Measurements from ENCODE around the gene SF3B1. TPM values are rescaled to one million over a fixed set of nuclear protein-coding genes. Genes with fewer than 3 reads are reported as not detected.

The SF3B1 gene
- total RNA-seq, 1 donor from 2014 or later = 370 TPM

DNA sequence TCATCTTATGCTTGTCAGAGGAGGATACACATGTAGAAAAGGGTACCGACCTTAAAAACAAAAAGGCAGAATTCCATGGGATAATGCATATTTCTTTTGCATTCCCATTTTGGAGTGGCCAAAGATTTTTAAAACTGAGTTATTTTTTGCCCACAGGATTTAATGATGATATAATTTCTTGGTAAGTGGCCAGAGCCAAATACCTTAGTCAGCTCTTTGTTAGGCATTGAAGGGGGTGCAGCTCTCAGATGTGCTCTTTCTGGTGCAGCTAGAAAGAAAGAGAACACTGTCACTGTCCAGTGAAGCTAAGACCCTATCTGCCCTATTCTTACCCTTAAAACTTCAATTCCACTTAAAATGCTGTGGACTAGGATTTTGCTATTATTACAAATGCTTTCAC is 29.3 kb upstream of the SF3B1 start:
- TF ChIP-seq, protein P1, sequence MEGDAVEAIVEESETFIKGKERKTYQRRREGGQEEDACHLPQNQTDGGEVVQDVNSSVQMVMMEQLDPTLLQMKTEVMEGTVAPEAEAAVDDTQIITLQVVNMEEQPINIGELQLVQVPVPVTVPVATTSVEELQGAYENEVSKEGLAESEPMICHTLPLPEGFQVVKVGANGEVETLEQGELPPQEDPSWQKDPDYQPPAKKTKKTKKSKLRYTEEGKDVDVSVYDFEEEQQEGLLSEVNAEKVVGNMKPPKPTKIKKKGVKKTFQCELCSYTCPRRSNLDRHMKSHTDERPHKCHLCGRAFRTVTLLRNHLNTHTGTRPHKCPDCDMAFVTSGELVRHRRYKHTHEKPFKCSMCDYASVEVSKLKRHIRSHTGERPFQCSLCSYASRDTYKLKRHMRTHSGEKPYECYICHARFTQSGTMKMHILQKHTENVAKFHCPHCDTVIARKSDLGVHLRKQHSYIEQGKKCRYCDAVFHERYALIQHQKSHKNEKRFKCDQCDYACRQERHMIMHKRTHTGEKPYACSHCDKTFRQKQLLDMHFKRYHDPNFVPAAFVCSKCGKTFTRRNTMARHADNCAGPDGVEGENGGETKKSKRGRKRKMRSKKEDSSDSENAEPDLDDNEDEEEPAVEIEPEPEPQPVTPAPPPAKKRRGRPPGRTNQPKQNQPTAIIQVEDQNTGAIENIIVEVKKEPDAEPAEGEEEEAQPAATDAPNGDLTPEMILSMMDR (IDR thresholded peaks at IDR 0.05; ENCODE audit: unreplicated experiment) = no peak
- DNase-seq (ENCODE audit: low spot score, unreplicated experiment) = no peak
- H3K36me3 Mint-ChIP-seq (ENCODE audit: insufficient read depth) = peaks cover 13% of the 10 kb centered on the region
- no peaks in the 10 kb centered on the region for H3K27me3 Mint-ChIP-seq
- peaks cover 1% of the 10 kb centered on the region for H3K4me1 Mint-ChIP-seq (ENCODE audit: low read depth)
- no peak overlapping the region for H3K27ac Mint-ChIP-seq
- no peaks in the 10 kb centered on the region for H3K9me3 Mint-ChIP-seq (ENCODE audit: low read depth)
- H3K4me3 Mint-ChIP-seq (ENCODE audit: low read depth) = no peak overlapping the region

DNA sequence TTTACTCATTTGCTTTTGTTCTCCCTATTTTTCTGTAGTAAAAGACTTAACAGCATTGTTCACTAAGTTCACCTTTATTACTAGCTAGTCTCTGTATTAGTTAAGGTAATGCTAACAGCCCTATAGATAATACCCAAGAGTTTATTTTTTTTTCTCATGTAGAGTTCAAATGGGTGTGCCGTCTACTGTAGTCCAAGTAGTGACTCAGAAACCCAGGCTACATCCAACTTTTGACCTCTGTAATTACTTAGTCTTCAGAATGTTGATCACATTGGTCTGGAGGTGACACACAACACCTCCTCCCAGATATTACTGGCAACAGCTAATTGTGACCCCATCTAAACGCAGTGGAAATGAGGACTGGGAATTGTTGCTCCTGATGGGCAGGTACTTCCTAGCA is 26.2 kb upstream of the SF3B1 start:
- Mint-ChIP-seq H3K9me3 (ENCODE audit: low read depth) (no peaks in the 10 kb centered on the region), H3K4me3 (ENCODE audit: low read depth) (no peak overlapping the region), H3K27me3 (no peaks in the 10 kb centered on the region), H3K4me1 (ENCODE audit: low read depth) (peaks cover 1% of the 10 kb centered on the region), H3K27ac (peak overlapping the region; percentile 57), H3K36me3 (ENCODE audit: insufficient read depth) (peaks cover 7% of the 10 kb centered on the region)
- no peak for DNase-seq (ENCODE audit: low spot score, unreplicated experiment)
- TF ChIP-seq, protein P1 (IDR thresholded peaks at IDR 0.05; ENCODE audit: unreplicated experiment) = no peak

DNA sequence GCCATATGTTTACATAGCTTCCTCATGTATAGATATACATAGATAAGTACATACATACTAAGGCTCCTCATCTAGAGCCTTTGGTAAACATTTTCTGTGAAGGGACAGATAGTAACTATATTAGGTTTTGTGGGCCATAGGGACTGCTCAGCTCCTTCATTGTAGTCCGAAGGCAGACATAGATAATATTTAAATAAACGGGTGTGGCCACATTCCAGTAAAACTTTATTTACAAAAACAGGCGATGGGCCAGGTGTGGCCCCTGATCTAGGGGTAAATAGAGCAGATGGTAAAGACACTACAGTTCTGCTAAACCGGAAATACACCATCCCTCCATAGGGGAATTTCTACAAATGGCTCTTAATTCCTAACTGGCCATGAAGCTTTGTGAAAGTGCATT is 25.8 kb upstream of the SF3B1 start:
- Mint-ChIP-seq H3K4me3 (ENCODE audit: low read depth) (no peak overlapping the region), H3K36me3 (ENCODE audit: insufficient read depth) (peaks cover 6% of the 10 kb centered on the region), H3K27me3 (no peaks in the 10 kb centered on the region), H3K4me1 (ENCODE audit: low read depth) (peaks cover 1% of the 10 kb centered on the region), H3K27ac (peak overlapping the region; percentile 57), H3K9me3 (ENCODE audit: low read depth) (no peaks in the 10 kb centered on the region)
- no peak for DNase-seq (ENCODE audit: low spot score, unreplicated experiment)
- TF ChIP-seq, protein P1 (IDR thresholded peaks at IDR 0.05; ENCODE audit: unreplicated experiment) = no peak

DNA sequence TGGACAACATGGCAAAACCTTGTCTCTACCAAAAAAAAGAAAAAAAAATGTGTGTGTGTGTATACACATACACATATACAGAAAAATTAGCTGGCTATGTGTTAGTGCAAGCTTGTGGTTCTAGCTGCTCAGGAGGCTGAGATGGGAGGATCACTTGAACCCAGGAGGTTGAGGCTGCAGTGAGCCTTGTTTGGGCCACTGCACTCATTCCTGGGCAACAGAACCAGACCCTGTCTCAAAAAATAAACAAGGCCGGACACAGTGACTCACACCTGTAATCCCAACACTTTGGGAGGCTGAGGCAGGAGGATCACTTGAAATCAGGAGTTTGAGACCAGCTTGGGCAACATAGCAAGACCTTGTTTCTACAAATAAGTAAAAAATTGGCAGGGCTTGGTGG is 20.6 kb upstream of the SF3B1 start:
- Mint-ChIP-seq H3K36me3 (ENCODE audit: insufficient read depth) (peaks cover 1% of the 10 kb centered on the region), H3K27ac (no peak overlapping the region), H3K4me1 (ENCODE audit: low read depth) (peaks cover 15% of the 10 kb centered on the region), H3K4me3 (ENCODE audit: low read depth) (peak overlapping the region; percentile 17), H3K27me3 (no peaks in the 10 kb centered on the region), H3K9me3 (ENCODE audit: low read depth) (no peaks in the 10 kb centered on the region)
- DNase-seq (ENCODE audit: low spot score, unreplicated experiment) = no peak
- TF ChIP-seq, protein P1 (IDR thresholded peaks at IDR 0.05; ENCODE audit: unreplicated experiment) = no peak

DNA sequence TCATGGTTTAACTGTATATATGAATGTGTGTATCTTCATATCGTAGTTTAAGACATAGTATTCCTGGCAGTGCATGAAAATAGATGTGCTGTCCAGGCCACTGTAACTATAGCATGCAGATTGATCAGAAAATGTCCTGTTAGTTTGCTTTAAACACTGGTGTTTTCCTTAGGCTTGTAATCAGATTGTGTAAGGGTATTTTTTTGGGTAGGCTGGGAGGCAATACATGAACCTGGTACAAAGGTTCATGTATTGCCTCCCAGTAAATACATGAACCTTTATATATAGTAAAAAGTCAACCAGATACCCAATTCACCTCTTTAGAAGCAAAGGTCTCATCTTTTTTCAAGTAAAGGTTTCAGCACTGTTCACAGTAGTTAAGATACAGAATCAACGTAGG is 20.1 kb upstream of the SF3B1 start:
- peak overlapping the region; percentile 95 for H3K4me3 Mint-ChIP-seq (ENCODE audit: low read depth)
- no peaks in the 10 kb centered on the region for H3K9me3 Mint-ChIP-seq (ENCODE audit: low read depth)
- peak overlapping the region; percentile 98 for H3K27ac Mint-ChIP-seq
- H3K36me3 Mint-ChIP-seq (ENCODE audit: insufficient read depth) = peaks cover 1% of the 10 kb centered on the region
- H3K27me3 Mint-ChIP-seq = no peaks in the 10 kb centered on the region
- DNase-seq (ENCODE audit: low spot score, unreplicated experiment) = no peak
- TF ChIP-seq, protein P1 (IDR thresholded peaks at IDR 0.05; ENCODE audit: unreplicated experiment) = no peak
- H3K4me1 Mint-ChIP-seq (ENCODE audit: low read depth) = peaks cover 15% of the 10 kb centered on the region

Measured in progenitor cell of endocrine pancreas (in vitro differentiated cells).